GM23248 (cell line): ENCODE measurements around the gene TEDC2. TPM values are rescaled to one million over a fixed set of nuclear protein-coding genes. Genes with fewer than 3 reads are reported as not detected.

Experiments
- DNase-seq: peaks from one replicate; pipeline ENCODE4 v3.0.0-alpha.2; 2015
- H2AFZ ChIP-seq: fragments of 200-600 bp; sonication (generic); 2 replicates; pipeline ENCODE4 v1.6.1; 2016; ENCODE audit warnings: antibody characterized with exemption
- H3F3A ChIP-seq: fragments of 200-600 bp; sonication (generic); 2 replicates; pipeline ENCODE4 v1.6.1; 2016; ENCODE audit warnings: mild to moderate bottlenecking, antibody characterized with exemption, mixed run types; ENCODE audit not compliant: insufficient read depth
- H3K27ac ChIP-seq: fragments of 200-600 bp; sonication (generic); 2 replicates; pipeline ENCODE4 v1.5.1; 2016; ENCODE audit warnings: mild to moderate bottlenecking
- H3K27me3 ChIP-seq: fragments of 200-600 bp; sonication (generic); replicated peaks from 2 replicates; pipeline ENCODE4 v1.6.1; 2016; ENCODE audit warnings: mild to moderate bottlenecking; ENCODE audit not compliant: insufficient read depth
- H3K36me3 ChIP-seq: fragments of 200-600 bp; sonication (generic); 2 replicates; pipeline ENCODE4 v1.6.1; 2016; ENCODE audit warnings: low read depth, mild to moderate bottlenecking
- H3K4me1 ChIP-seq: fragments of 200-600 bp; sonication (generic); 2 replicates; pipeline ENCODE4 v1.6.1; 2016; ENCODE audit warnings: mild to moderate bottlenecking; ENCODE audit not compliant: insufficient read depth
- H3K4me2 ChIP-seq: fragments of 200-600 bp; sonication (generic); one replicate; pipeline ENCODE4 v1.6.1; 2016; ENCODE audit warnings: mild to moderate bottlenecking; ENCODE audit not compliant: unreplicated experiment
- H3K4me3 ChIP-seq: fragments of 200-600 bp; sonication (generic); 2 replicates; pipeline ENCODE4 v1.5.1; 2016; ENCODE audit warnings: mild to moderate bottlenecking
- H3K79me2 ChIP-seq: fragments of 200-600 bp; sonication (generic); 2 replicates; pipeline ENCODE4 v1.6.1; 2016; ENCODE audit warnings: mild to moderate bottlenecking; ENCODE audit not compliant: insufficient read depth
- H3K9ac ChIP-seq: fragments of 200-600 bp; sonication (generic); 2 replicates; pipeline ENCODE4 v1.6.1; 2016; ENCODE audit warnings: mild to moderate bottlenecking
- H3K9me2 ChIP-seq: fragments of 200-600 bp; sonication (generic); 2 replicates; pipeline ENCODE4 v1.6.1; 2016; ENCODE audit warnings: mixed run types, mild to moderate bottlenecking, moderate library complexity; ENCODE audit not compliant: insufficient read depth
- H3K9me3 ChIP-seq: fragments of 200-600 bp; sonication (generic); one replicate; pipeline ENCODE4 v1.6.1; 2017; ENCODE audit warnings: low read depth
- H4K20me1 ChIP-seq: fragments of 200-600 bp; sonication (generic); 2 replicates; pipeline ENCODE4 v1.6.0; 2016; ENCODE audit not compliant: insufficient read depth
- EZH2 ChIP-seq: fragments of 200-600 bp; sonication (generic); IDR thresholded peaks from 2 replicates; pipeline ENCODE4 v1.6.1; 2018; ENCODE audit warnings: antibody characterized with exemption, mild to moderate bottlenecking; ENCODE audit not compliant: insufficient read depth, poor library complexity, severe bottlenecking
- EZH2phosphoT487 ChIP-seq: fragments of 200-600 bp; sonication (generic); IDR thresholded peaks from 2 replicates; pipeline ENCODE4 v1.6.1; 2018; ENCODE audit warnings: antibody characterized with exemption, moderate library complexity, mild to moderate bottlenecking, low read depth; ENCODE audit not compliant: insufficient read depth
- WGBS, 2 experiments: methylation state at CpG; one replicate each; pipeline ENCODE4 v1.1.6; 2015 to 2017; ENCODE audit warnings: low lambda C conversion rate in 2 of 2, low coverage in 1 of 2; ENCODE audit errors: missing lambda C conversion rate in 2 of 2; 5-methylcytosine and 5-hydroxymethylcytosine counted together
- in situ Hi-C: fragments of 300-500 bp; cut with MboI; formaldehyde crosslinking; loops from 2 replicates; pipeline ENCODE4 v1.15.0; 2020
- microRNA-seq: library from miRNA; unstranded; fragments of <30 nt; microRNA quantifications from one replicate; pipeline ENCODE4, GENCODE V29; 2016; ENCODE audit warnings: borderline number of aligned reads
- polyA plus RNA-seq: library from polyadenylated mRNA; unstranded; fragments of >200 nt; fragmentation: Nextera tagmentation; extraction: Ambion mirVana; gene quantifications from 2 replicates; pipeline ENCODE4 v1.2.1, GENCODE V29; 2016
- small RNA-seq: library from RNA; depleted of rRNA; stranded (forward); fragments of <200 nt; gene quantifications from one replicate; pipeline ENCODE3, GENCODE V24; 2014; ENCODE audit warnings: low read depth, low replicate concordance
- total RNA-seq: library from RNA; depleted of rRNA; stranded (reverse); fragments of >200 nt; shearing (Covaris generic); gene quantifications from 2 replicates; pipeline ENCODE4 v1.2.3, GENCODE V29; 2014; rRNA removed

TEDC2 gene
- total and polyA plus RNA-seq, 2 experiments from 2014 or later, result 4.8 to 6.8 TPM

DNA sequence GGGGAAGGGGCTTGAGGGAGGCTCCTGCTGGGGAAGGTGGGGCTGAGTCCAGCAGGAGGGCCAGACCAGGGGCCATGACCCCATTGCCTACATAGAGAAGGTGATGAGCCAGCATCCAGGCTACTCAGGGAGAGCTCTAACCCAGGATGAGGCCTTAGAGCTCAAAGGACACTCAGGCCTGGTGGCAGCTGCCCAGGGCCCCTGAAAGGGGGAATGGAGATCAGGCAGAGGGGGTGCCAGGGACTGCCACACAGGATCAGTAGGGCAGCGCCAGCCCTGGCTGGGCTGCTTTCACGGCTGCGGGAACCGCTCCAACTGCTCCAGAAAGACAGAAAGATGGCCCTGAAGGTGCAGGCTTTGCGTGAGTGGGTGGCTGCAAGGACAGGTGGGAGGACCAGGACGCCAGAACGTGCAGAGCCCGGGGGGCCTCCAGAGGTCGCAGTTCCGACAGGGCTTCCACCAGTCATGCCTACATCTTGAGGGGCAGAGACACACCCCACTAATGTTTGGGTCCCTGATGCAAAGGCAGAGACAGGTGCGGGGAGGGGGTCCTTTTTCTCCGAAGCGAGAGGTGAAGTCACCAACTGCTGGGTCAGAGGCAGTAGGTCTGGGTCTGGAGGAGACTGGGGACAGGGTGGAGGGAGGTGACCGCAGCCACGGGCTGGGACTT, 53.0 kb downstream of the TEDC2 start:
- Histone ChIP-seq H3F3A (peaks cover 12% of the 10 kb centered on the region; the same call in 1 of the 2 replicates), H3K9ac (no peak overlapping the region), H3K36me3 (no peaks in the 10 kb centered on the region), H2AFZ (peak overlapping the region; percentile 47; the same call in 1 of the 2 replicates), H3K4me2 (peak overlapping the region; percentile 32), H3K9me2 (no peaks in the 10 kb centered on the region), H3K27ac (no peak overlapping the region), H3K4me3 (peak overlapping the region; percentile 76; the same call in 1 of the 2 replicates), H3K4me1 (peaks cover 17% of the 10 kb centered on the region), H3K27me3 (no peaks in the 10 kb centered on the region), H4K20me1 (peaks cover 6% of the 10 kb centered on the region; the same call in 1 of the 2 replicates), H3K79me2 (peaks cover 36% of the 10 kb centered on the region), H3K9me3 (no peaks in the 10 kb centered on the region)
- in situ Hi-C loops, result no loop called here
- DNase-seq, result no peak
- TF ChIP-seq EZH2 (no peak), EZH2phosphoT487 (no peak)
- whole genome bisulfite sequencing, 2 experiments, result 45 to 52% methylated on average over 12 to 15 of the region's 15 CpGs

GRCh38 chr16:2513405-2514332, 53.8 kb downstream of the TEDC2 start, which contains the start of gene ATP6V0C:
Gene ATP6V0C (plus strand): TSS chr16:2513952. CDS start chr16:2514104, 152 bp downstream.
- DNase-seq, result peak; percentile 94
- 3 to 6% methylated on average over 45 to 92 of the region's 122 CpGs for WGBS, 2 experiments
- no peaks in the 10 kb centered on the region for H3K9me3 ChIP-seq
- no peaks in the 10 kb centered on the region for H3K9me2 ChIP-seq
- peak within 1 kb of the TSS; percentile 85 for H3K27ac ChIP-seq
- peak within 1 kb of the TSS; percentile 88 for H3K4me2 ChIP-seq
- H4K20me1 ChIP-seq, result peaks cover 6% of the 10 kb centered on the region; the same call in 1 of the 2 replicates
- H3F3A ChIP-seq, result peaks cover 12% of the 10 kb centered on the region; the same call in 1 of the 2 replicates
- peak within 1 kb of the TSS; percentile 76 for H3K4me3 ChIP-seq
- in situ Hi-C loops, result no loop called here
- TF ChIP-seq EZH2phosphoT487 (no peak), EZH2 (no peak)
- H3K9ac ChIP-seq, result peak within 1 kb of the TSS; percentile 98
- H3K4me1 ChIP-seq, result peaks cover 17% of the 10 kb centered on the region
- no peaks in the 10 kb centered on the region for H3K27me3 ChIP-seq
- peak within 1 kb of the TSS; percentile 47; the same call in 1 of the 2 replicates for H2AFZ ChIP-seq
- H3K79me2 ChIP-seq, result peaks cover 44% of the 10 kb centered on the region
- no peaks in the 10 kb centered on the region for H3K36me3 ChIP-seq

Small RNA genes within 50 kb of the gene (microRNA-seq; reads per million reads assigned to microRNA genes)
- not detected for gene MIR6767
- not detected for gene MIR6768

Small RNA genes within 50 kb of the gene (small RNA-seq; reads per million reads assigned to genes)
- not detected for gene MIR6768

Other genes with a start within 250 kb of the TEDC2 start
- gene BRICD5, start 249.2 kb upstream of the TEDC2 start, total RNA-seq, result 2.1 and 2.9 TPM in 2 replicates
- gene BRICD5, start 249.2 kb upstream of the TEDC2 start, polyA plus RNA-seq, result 0.22 and 0.56 TPM in 2 replicates
- 21.4 and 25.5 TPM in 2 replicates for gene PGP, start 245.3 kb upstream of the TEDC2 start, total RNA-seq
- gene PGP, start 245.3 kb upstream of the TEDC2 start, polyA plus RNA-seq, result 10.1 TPM in 2 replicates
- gene E4F1, start 236.5 kb upstream of the TEDC2 start, total RNA-seq, result 32.7 and 41.5 TPM in 2 replicates
- gene E4F1, start 236.5 kb upstream of the TEDC2 start, polyA plus RNA-seq, result 13.5 and 15.5 TPM in 2 replicates
- gene DNASE1L2, start 223.7 kb upstream of the TEDC2 start, total RNA-seq, result 0.13 TPM in 1 of 2 replicates, not detected in the other
- gene DNASE1L2, start 223.7 kb upstream of the TEDC2 start, polyA plus RNA-seq, result 0.80 and 0.89 TPM in 2 replicates
- gene ECI1, start 208.5 kb upstream of the TEDC2 start, total RNA-seq, result 53.2 and 92.0 TPM in 2 replicates
- gene ECI1, start 208.5 kb upstream of the TEDC2 start, polyA plus RNA-seq, result 106 and 116 TPM in 2 replicates
- 104 and 115 TPM in 2 replicates for gene RNPS1, start 192.0 kb upstream of the TEDC2 start, total RNA-seq
- gene RNPS1, start 192.0 kb upstream of the TEDC2 start, polyA plus RNA-seq, result 176 and 181 TPM in 2 replicates
- 0.76 and 2.1 TPM in 2 replicates for gene ABCA3, start 119.4 kb upstream of the TEDC2 start, total RNA-seq
- gene ABCA3, start 119.4 kb upstream of the TEDC2 start, polyA plus RNA-seq, result 0.47 and 0.64 TPM in 2 replicates
- 11.5 and 15.7 TPM in 2 replicates for gene CCNF, start 30.7 kb upstream of the TEDC2 start, total RNA-seq
- 9.3 and 10.5 TPM in 2 replicates for gene CCNF, start 30.7 kb upstream of the TEDC2 start, polyA plus RNA-seq
- 1.8 TPM in 1 of 2 replicates, not detected in the other for gene NTN3, start 11.2 kb downstream of the TEDC2 start, total RNA-seq
- not detected in 2 replicates for gene NTN3, start 11.2 kb downstream of the TEDC2 start, polyA plus RNA-seq
- gene TBC1D24, start 15.0 kb downstream of the TEDC2 start, total RNA-seq, result 17.8 and 18.7 TPM in 2 replicates
- 9.3 and 10.1 TPM in 2 replicates for gene TBC1D24, start 15.0 kb downstream of the TEDC2 start, polyA plus RNA-seq
- 43.2 and 44.9 TPM in 2 replicates for gene ATP6V0C, start 53.8 kb downstream of the TEDC2 start, total RNA-seq
- gene ATP6V0C, start 53.8 kb downstream of the TEDC2 start, polyA plus RNA-seq, result 186 and 197 TPM in 2 replicates
- 31.9 and 32.8 TPM in 2 replicates for gene AMDHD2, start 60.3 kb downstream of the TEDC2 start, total RNA-seq
- gene AMDHD2, start 60.3 kb downstream of the TEDC2 start, polyA plus RNA-seq, result 15.2 and 16.1 TPM in 2 replicates
- gene CEMP1, start 71.3 kb downstream of the TEDC2 start, total RNA-seq, result not detected in 2 replicates
- gene CEMP1, start 71.3 kb downstream of the TEDC2 start, polyA plus RNA-seq, result 2.9 and 4.4 TPM in 2 replicates
- 16.8 and 21.6 TPM in 2 replicates for gene PDPK1, start 77.9 kb downstream of the TEDC2 start, total RNA-seq
- gene PDPK1, start 77.9 kb downstream of the TEDC2 start, polyA plus RNA-seq, result 28.1 and 28.3 TPM in 2 replicates
- 28.1 and 38.3 TPM in 2 replicates for gene KCTD5, start 222.4 kb downstream of the TEDC2 start, total RNA-seq
- gene KCTD5, start 222.4 kb downstream of the TEDC2 start, polyA plus RNA-seq, result 33.2 and 33.6 TPM in 2 replicates